ENCODE results near the gene MSRB1. TPM values are rescaled to one million over a fixed set of nuclear protein-coding genes. Genes with fewer than 3 reads are reported as not detected.

MSRB1 gene
- total RNA-seq, 1 experiment from 2014 or later = 25.7 TPM

DNA sequence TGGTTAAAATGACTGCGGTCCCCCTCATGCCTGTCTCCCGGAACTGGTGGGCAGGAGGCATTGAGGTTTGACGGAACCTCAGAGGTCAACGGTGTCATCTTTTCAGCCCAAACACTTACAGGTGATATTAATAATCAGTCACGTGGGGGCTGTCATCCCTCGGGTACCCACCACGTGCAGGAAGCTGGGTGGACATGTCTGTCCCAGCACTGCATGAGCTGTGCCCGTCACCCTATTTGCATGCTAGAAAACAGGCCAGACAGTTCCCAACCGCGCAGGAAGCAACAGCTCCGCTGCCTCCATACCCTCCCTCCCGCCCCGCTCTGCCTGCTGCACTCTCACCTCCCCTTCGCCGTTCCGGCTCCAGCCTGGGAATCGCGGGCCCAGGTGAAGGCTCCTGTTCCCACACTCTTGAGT is 48.1 kb upstream of the MSRB1 start:
- Histone ChIP-seq H3K4me1 (ENCODE audit: insufficient read depth, low read length) (peaks cover 4% of the 10 kb centered on the region; the same call in 1 of the 2 replicates), H3K4me2 (ENCODE audit: low read length) (peak overlapping the region; percentile 65; the same call in 1 of the 2 replicates), H3K36me3 (ENCODE audit: low read depth, low read length) (no peaks in the 10 kb centered on the region; the same call in 1 of the 2 replicates), H2AFZ (ENCODE audit: low read length) (no peak overlapping the region), H3K9me3 (ENCODE audit: low read length) (no peaks in the 10 kb centered on the region), H3K4me3 (ENCODE audit: low read length) (no peak overlapping the region), H3F3A (ENCODE audit: low read length, unreplicated experiment) (no peaks in the 10 kb centered on the region), H4K20me1 (ENCODE audit: low read length) (no peaks in the 10 kb centered on the region), H3K9ac (ENCODE audit: low read length) (no peak overlapping the region), H3K9me2 (replicated peaks; ENCODE audit: low read length) (no peaks in the 10 kb centered on the region), H3K27ac (ENCODE audit: low read length) (no peak overlapping the region), H3K79me2 (ENCODE audit: low read length) (no peaks in the 10 kb centered on the region), H3K27me3 (ENCODE audit: low read length) (no peaks in the 10 kb centered on the region)
- no TSS peak for BruUV-seq (replicated peaks)
- no peak for DNase-seq
- CTCF ChIA-PET = no interaction called here
- TF ChIP-seq EZH2phosphoT487 (IDR thresholded peaks at IDR 0.05; ENCODE audit: borderline replicate concordance, low read length) (no peak), EZH2 (IDR thresholded peaks at IDR 0.05; ENCODE audit: low read length, unreplicated experiment) (no peak)
- TF ChIP-seq, protein P1, sequence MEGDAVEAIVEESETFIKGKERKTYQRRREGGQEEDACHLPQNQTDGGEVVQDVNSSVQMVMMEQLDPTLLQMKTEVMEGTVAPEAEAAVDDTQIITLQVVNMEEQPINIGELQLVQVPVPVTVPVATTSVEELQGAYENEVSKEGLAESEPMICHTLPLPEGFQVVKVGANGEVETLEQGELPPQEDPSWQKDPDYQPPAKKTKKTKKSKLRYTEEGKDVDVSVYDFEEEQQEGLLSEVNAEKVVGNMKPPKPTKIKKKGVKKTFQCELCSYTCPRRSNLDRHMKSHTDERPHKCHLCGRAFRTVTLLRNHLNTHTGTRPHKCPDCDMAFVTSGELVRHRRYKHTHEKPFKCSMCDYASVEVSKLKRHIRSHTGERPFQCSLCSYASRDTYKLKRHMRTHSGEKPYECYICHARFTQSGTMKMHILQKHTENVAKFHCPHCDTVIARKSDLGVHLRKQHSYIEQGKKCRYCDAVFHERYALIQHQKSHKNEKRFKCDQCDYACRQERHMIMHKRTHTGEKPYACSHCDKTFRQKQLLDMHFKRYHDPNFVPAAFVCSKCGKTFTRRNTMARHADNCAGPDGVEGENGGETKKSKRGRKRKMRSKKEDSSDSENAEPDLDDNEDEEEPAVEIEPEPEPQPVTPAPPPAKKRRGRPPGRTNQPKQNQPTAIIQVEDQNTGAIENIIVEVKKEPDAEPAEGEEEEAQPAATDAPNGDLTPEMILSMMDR (conservative IDR thresholded peaks at IDR 0.05; ENCODE audit: low read depth, low read length) = no peak
- ATAC-seq = no peak
- intact Hi-C loops (cut with micrococcal nuclease) = no loop called here
- POLR2A ChIA-PET (ENCODE audit: unreplicated experiment) = no interaction called here

DNA sequence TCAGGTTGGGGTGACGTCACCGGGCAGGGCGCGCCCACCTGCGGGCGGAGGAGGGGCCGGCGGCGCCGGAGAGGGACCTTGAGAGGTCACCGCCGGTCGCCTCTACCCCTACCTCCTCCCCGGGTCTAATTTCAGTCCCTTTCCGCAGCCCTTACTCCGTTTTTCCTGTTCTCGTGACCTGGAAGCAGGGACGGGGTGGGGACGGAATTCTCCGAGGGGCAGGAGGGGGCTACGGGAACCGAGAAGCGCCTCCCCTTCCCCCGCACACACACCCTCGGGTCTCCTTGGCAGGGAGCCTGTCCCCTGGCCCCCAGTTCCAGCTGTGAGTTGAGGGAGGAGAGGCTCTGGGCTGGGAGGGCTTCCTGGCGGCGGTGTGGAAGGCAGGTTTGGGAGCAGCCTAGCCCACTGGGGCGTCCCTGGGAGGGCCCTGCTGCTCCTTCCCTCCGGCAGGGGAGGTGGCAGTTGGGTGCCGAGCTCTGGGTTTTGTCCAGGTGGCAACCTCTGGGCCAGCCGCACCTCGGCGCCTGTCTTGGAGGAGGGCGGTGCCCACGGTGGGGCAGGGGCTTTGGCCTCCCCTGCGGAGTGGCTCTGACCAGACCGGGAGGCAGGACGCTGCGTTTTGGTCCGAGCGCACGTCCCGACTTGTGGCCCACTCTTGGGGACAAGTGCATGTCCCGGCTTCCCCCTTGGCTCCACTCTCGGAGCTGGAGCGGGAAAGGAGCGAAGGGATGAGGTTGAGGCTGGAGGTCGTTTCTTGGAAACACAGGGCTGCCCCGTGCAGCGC is 47.5 kb upstream of the MSRB1 start:
- Histone ChIP-seq H3F3A (ENCODE audit: low read length, unreplicated experiment) (no peaks in the 10 kb centered on the region), H3K36me3 (ENCODE audit: low read depth, low read length) (no peaks in the 10 kb centered on the region; the same call in 1 of the 2 replicates), H3K27me3 (ENCODE audit: low read length) (no peaks in the 10 kb centered on the region), H3K4me2 (ENCODE audit: low read length) (peak overlapping the region; percentile 65), H3K9me2 (replicated peaks; ENCODE audit: low read length) (no peaks in the 10 kb centered on the region), H3K9me3 (ENCODE audit: low read length) (no peaks in the 10 kb centered on the region), H3K79me2 (ENCODE audit: low read length) (peaks cover 5% of the 10 kb centered on the region; the same call in 1 of the 2 replicates), H4K20me1 (ENCODE audit: low read length) (no peaks in the 10 kb centered on the region), H3K9ac (ENCODE audit: low read length) (no peak overlapping the region), H3K27ac (ENCODE audit: low read length) (no peak overlapping the region), H2AFZ (ENCODE audit: low read length) (peak overlapping the region; percentile 20; the same call in 1 of the 2 replicates), H3K4me3 (ENCODE audit: low read length) (peak overlapping the region; percentile 52), H3K4me1 (ENCODE audit: insufficient read depth, low read length) (peaks cover 8% of the 10 kb centered on the region)
- ChIA-PET CTCF (interaction anchor here (0.6 kb wide), 1 partner anchor 150 kb away, joined by 3 read pairs; no protein-coding TSS in a partner anchor), POLR2A (ENCODE audit: unreplicated experiment) (no interaction called here)
- ATAC-seq (no peak), DNase-seq (no peak)
- intact Hi-C loops (cut with micrococcal nuclease) = no loop called here
- no TSS peak for BruUV-seq (replicated peaks)
- TF ChIP-seq EZH2 (IDR thresholded peaks at IDR 0.05; ENCODE audit: low read length, unreplicated experiment) (no peak), EZH2phosphoT487 (IDR thresholded peaks at IDR 0.05; ENCODE audit: borderline replicate concordance, low read length) (no peak)
- TF ChIP-seq, protein P1 (conservative IDR thresholded peaks at IDR 0.05; ENCODE audit: low read depth, low read length) = no peak

- ChIA-PET POLR2A (ENCODE audit: unreplicated experiment) (no interaction called here), CTCF (interaction anchor here (0.6 kb wide), 1 partner anchor 151 kb away, joined by 3 read pairs; no protein-coding TSS in a partner anchor)
- ATAC-seq = no peak
- Histone ChIP-seq H3K4me2 (ENCODE audit: low read length) (peak overlapping the region; percentile 65; the same call in 1 of the 2 replicates), H3K9me3 (ENCODE audit: low read length) (no peaks in the 10 kb centered on the region), H3K36me3 (ENCODE audit: low read depth, low read length) (no peaks in the 10 kb centered on the region; the same call in 1 of the 2 replicates), H3K9ac (ENCODE audit: low read length) (no peak overlapping the region), H4K20me1 (ENCODE audit: low read length) (no peaks in the 10 kb centered on the region), H3F3A (ENCODE audit: low read length, unreplicated experiment) (no peaks in the 10 kb centered on the region), H2AFZ (ENCODE audit: low read length) (no peak overlapping the region), H3K4me3 (ENCODE audit: low read length) (peak overlapping the region; percentile 52; the same call in 1 of the 2 replicates), H3K9me2 (replicated peaks; ENCODE audit: low read length) (no peaks in the 10 kb centered on the region), H3K27ac (ENCODE audit: low read length) (no peak overlapping the region), H3K27me3 (ENCODE audit: low read length) (no peaks in the 10 kb centered on the region), H3K4me1 (ENCODE audit: insufficient read depth, low read length) (peaks cover 14% of the 10 kb centered on the region), H3K79me2 (ENCODE audit: low read length) (peaks cover 11% of the 10 kb centered on the region)
- TF ChIP-seq EZH2 (IDR thresholded peaks at IDR 0.05; ENCODE audit: low read length, unreplicated experiment) (no peak), EZH2phosphoT487 (IDR thresholded peaks at IDR 0.05; ENCODE audit: borderline replicate concordance, low read length) (no peak)
- TF ChIP-seq, protein P1 (conservative IDR thresholded peaks at IDR 0.05; ENCODE audit: low read depth, low read length) = no peak
- DNase-seq = no peak
- no TSS peak for BruUV-seq (replicated peaks)
- intact Hi-C loops (cut with micrococcal nuclease) = no loop called here
These were observed 47.0 kb upstream of the MSRB1 start for GRCh38 chr16:1990101-1990350.

All from PC-3 (cell line).